T-cell (primary cell): ENCODE results near the gene IFITM10. TPM values are rescaled to one million over a fixed set of nuclear protein-coding genes. Genes with fewer than 3 reads are reported as not detected.
"Not testable (repeated sequence)": the region's sequence is repeated elsewhere in the genome, so short reads cannot be mapped to it uniquely, and the experiment has no call there.

Experiments used
- ATAC-seq, 4 experiments: fragments of 200-7000 bp in 3 of 4; fragments of 150-1000 bp in 1 of 4; cut with Tn5 transposase; replicated peaks in 1 of 4; 1 replicate in 3 of 4; 2 replicates in 1 of 4; pipeline ENCODE4 v1.10.0; 2021; ENCODE audit warnings: moderate library complexity in 3 of 4, mild to moderate bottlenecking in 2 of 4, moderate number of reproducible peaks in 1 of 4
- CTCF ChIA-PET, 2 donors: fragments of 300-600 bp; sonication (Branson Sonifier 250); formaldehyde crosslinking; loops; one replicate each; lab custom pipeline; 2022; ENCODE audit warnings: antibody characterized with exemption in 2 of 2; lab: Charles Lee
- POLR2A ChIA-PET, 2 donors: fragments of 300-600 bp; sonication (Branson Sonifier 250); formaldehyde crosslinking; loops; one replicate each; lab custom pipeline; 2022; ENCODE audit warnings: antibody characterized with exemption in 2 of 2; lab: Charles Lee
- DNase-seq, 35 experiments: peaks; one replicate each; pipeline versions ENCODE4 v3.0.0 to v3.0.0-alpha.2; 2013 to 2023
- H3K27ac ChIP-seq: one replicate; pipeline ENCODE4 v1.5.1; 2013; ENCODE audit warnings: low read length
- H3K27me3 ChIP-seq, 2 experiments: replicated peaks in 1 of 2; 1 replicate in 1 of 2; 2 replicates in 1 of 2; pipeline versions ENCODE4 v1.6.1 to v1.7.0; 2013; ENCODE audit warnings: low read length in 1 of 2, mixed read lengths in 1 of 2; ENCODE audit not compliant: control insufficient read depth in 2 of 2, insufficient read depth in 2 of 2; ENCODE audit errors: extremely low read depth in 1 of 2
- H3K36me3 ChIP-seq, 2 donors: 1 replicate in 1 of 2; 2 replicates in 1 of 2; pipeline versions ENCODE4 v1.6.1 to v1.7.0; 2013; ENCODE audit warnings: low read length in 1 of 2; ENCODE audit not compliant: control insufficient read depth in 2 of 2, insufficient read depth in 1 of 2; ENCODE audit errors: extremely low read depth in 1 of 2
- H3K4me1 ChIP-seq, 2 experiments: 1 replicate in 1 of 2; 2 replicates in 1 of 2; pipeline versions ENCODE4 v1.6.1 to v1.7.0; 2013; ENCODE audit warnings: low read length in 2 of 2, mixed read lengths in 1 of 2; ENCODE audit not compliant: insufficient read depth in 2 of 2, control insufficient read depth in 1 of 2; ENCODE audit errors: extremely low read depth in 1 of 2
- H3K4me3 ChIP-seq, 2 donors: 1 replicate in 1 of 2; 2 replicates in 1 of 2; pipeline versions ENCODE4 v1.5.1 to v1.7.0; 2013; ENCODE audit warnings: mild to moderate bottlenecking in 2 of 2, low read length in 1 of 2, moderate library complexity in 1 of 2; ENCODE audit not compliant: control insufficient read depth in 1 of 2; ENCODE audit errors: extremely low read depth in 1 of 2
- H3K9me3 ChIP-seq: 2 replicates; pipeline ENCODE4 v1.7.0; 2013
- H3K27ac Mint-ChIP-seq, 2 donors: one replicate each; pipeline ENCODE4 v1.8.0; 2020 to 2021; ENCODE audit warnings: mild to moderate bottlenecking in 2 of 2, mixed read lengths in 2 of 2
- H3K27me3 Mint-ChIP-seq, 2 donors: one replicate each; pipeline ENCODE4 v1.8.0; 2021 to 2022; ENCODE audit warnings: mixed read lengths in 2 of 2
- H3K36me3 Mint-ChIP-seq: one replicate; pipeline ENCODE4 v1.8.0; 2021; ENCODE audit warnings: mixed read lengths
- H3K4me1 Mint-ChIP-seq, 3 donors: one replicate each; pipeline ENCODE4 v1.8.0; 2020 to 2022; ENCODE audit warnings: mixed read lengths in 3 of 3, mild to moderate bottlenecking in 1 of 3
- H3K4me3 Mint-ChIP-seq, 3 donors: one replicate each; pipeline ENCODE4 v1.8.0; 2020 to 2022; ENCODE audit warnings: mild to moderate bottlenecking in 3 of 3, mixed read lengths in 3 of 3, moderate library complexity in 3 of 3
- H3K9me3 Mint-ChIP-seq, 3 donors: one replicate each; pipeline ENCODE4 v1.8.0; 2020 to 2022; ENCODE audit warnings: mixed read lengths in 3 of 3
- WGBS: methylation state at CpG from one replicate; pipeline ENCODE4 v1.1.5; 2013; ENCODE audit warnings: missing lambda C conversion rate; ENCODE audit not compliant: insufficient coverage; 5-methylcytosine and 5-hydroxymethylcytosine counted together
- total RNA-seq, 35 experiments: library from RNA in 6 of 35; stranded (reverse) in 6 of 35; fragments of 120-200 nt in 1 of 35; gene quantifications; one replicate each; pipeline versions ENCODE4 v1.2.1 to v1.2.4 and lab custom pipeline; 2013 to 2026

IFITM10 gene
- total RNA-seq, 5 donors from 2014 or later (not counting 1 experiment from before 2014, with no cell fraction given), result 0.72 to 4.2 (median 1.8) TPM

DNA sequence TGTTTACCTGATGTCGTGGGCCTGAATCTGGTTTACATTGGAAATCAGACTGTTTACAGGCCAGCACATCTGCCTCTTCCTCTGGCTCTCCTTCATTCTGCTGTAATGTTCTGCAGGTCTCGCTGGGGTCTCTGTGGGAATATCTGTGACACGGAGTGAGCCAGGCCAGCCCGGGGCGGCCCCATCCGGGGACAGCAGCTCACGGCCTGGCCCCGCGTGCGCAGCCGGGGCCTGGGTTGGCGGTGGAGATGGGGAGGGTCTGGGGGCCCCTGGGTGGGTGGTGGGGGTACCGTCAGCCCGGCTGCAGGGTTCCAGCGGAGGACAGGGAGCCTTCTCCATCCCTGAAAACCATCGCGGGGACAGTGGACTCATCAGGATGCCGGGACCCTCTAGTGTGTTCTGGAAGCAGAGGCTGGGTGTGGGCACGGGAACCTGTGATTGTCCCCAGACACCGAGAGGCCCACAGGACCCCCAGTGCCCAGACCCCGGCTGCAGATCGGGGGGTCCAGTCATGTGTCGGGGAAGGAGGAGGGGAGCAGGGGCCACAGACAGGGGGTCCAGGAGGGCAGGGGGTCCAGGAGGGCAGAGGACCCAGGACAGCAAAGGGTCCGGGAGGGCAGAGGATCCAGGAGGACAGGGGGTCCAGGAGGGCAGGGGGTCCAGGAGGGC, 66.4 kb downstream of the IFITM10 start:
- CTCF ChIA-PET, H3K9me3 Mint-ChIP-seq, H3K27ac ChIP-seq, H3K4me3 ChIP-seq, H3K4me3 Mint-ChIP-seq, H3K9me3 ChIP-seq, H3K4me1 ChIP-seq, H3K4me1 Mint-ChIP-seq, DNase-seq, H3K36me3 ChIP-seq, POLR2A ChIA-PET, H3K36me3 Mint-ChIP-seq, H3K27ac Mint-ChIP-seq, ATAC-seq: not testable (repeated sequence)
- H3K27me3 ChIP-seq, result peaks cover 0 to 26% of the 10 kb centered on the region in 2 experiments
- peaks cover 9 to 19% of the 10 kb centered on the region in 2 donors for H3K27me3 Mint-ChIP-seq
- no CpG with 5 or more reads among the region's 24 CpGs for WGBS

DNA sequence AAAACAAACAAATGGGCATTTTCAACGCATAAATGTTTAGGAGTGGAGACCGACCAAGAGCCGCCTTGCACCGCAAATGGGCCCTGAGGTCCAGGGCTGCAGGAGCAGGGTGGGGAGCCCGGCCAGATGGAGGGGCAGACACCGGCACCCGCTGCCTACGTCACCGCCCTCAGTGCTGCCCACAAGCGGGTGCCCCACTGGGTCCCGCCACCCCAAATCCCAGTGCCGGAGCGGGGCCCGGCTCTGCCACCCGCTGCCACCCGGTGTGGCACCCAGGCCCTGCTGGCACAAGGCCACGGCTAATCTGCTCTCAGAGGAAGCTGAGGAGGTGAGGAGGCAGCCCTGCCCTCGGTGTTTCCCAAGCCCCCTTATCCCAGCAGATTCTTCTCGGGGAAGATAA, 67.2 kb downstream of the IFITM10 start:
- H3K4me3 Mint-ChIP-seq, ATAC-seq, H3K27ac ChIP-seq, POLR2A ChIA-PET, H3K9me3 Mint-ChIP-seq, H3K4me1 Mint-ChIP-seq, H3K36me3 ChIP-seq, H3K4me3 ChIP-seq, H3K4me1 ChIP-seq, H3K27ac Mint-ChIP-seq, H3K36me3 Mint-ChIP-seq, H3K9me3 ChIP-seq, DNase-seq: not testable (repeated sequence)
- H3K27me3 Mint-ChIP-seq, result peaks cover 3 to 18% of the 10 kb centered on the region in 2 donors
- CTCF ChIA-PET, result interaction anchor here in 1 of 2 donors (1.5 kb wide), 1 partner anchor 30 kb away, joined by 3 read pairs; no protein-coding TSS in a partner anchor
- peaks cover 0 to 28% of the 10 kb centered on the region in 2 experiments for H3K27me3 ChIP-seq
- 86% methylated on average over 7 of the region's 19 CpGs for WGBS

Other genes with a start within 250 kb of the IFITM10 start
- 10 to 100 TPM in 2 of 5 donors, 1 to 10 TPM in 3; 5.2 to 64.3 (median 8.7) TPM for gene DUSP8, start 178.3 kb downstream of the IFITM10 start, total RNA-seq
- not detected for gene KRTAP5-1, start 165.3 kb downstream of the IFITM10 start, total RNA-seq
- gene KRTAP5-2, start 152.3 kb downstream of the IFITM10 start, total RNA-seq, result not detected
- gene KRTAP5-3, start 142.1 kb downstream of the IFITM10 start, total RNA-seq, result not detected
- gene KRTAP5-4, start 128.5 kb downstream of the IFITM10 start, total RNA-seq, result not detected
- gene KRTAP5-5, start 120.8 kb downstream of the IFITM10 start, total RNA-seq, result not detected
- gene KRTAP5-6, start 53.4 kb downstream of the IFITM10 start, total RNA-seq, result not detected
- 100 to 1,000 TPM in 3 of 5 donors, 10 to 100 TPM in 2; 91.9 to 187 (median 163) TPM for gene CTSD, start 13.3 kb upstream of the IFITM10 start, total RNA-seq
- not detected for gene SYT8, start 84.4 kb upstream of the IFITM10 start, total RNA-seq
- gene TNNI2, start 88.4 kb upstream of the IFITM10 start, total RNA-seq, result under 1 TPM in 1 of 5 donors, not detected in 4; 0.39 TPM
- gene LSP1, start 102.5 kb upstream of the IFITM10 start, total RNA-seq, result 100 to 1,000 TPM; 286 to 514 (median 375) TPM
- under 1 TPM in 2 of 5 donors, not detected in 3; 0.10 to 0.12 TPM for gene PRR33, start 141.3 kb upstream of the IFITM10 start, total RNA-seq
- 10 to 100 TPM; 15.9 to 22.1 (median 18.2) TPM for gene TNNT3, start 169.1 kb upstream of the IFITM10 start, total RNA-seq
- gene MRPL23, start 196.7 kb upstream of the IFITM10 start, total RNA-seq, result 10 to 100 TPM; 34.5 to 58.8 (median 37.8) TPM
- gene H19, start 247.2 kb upstream of the IFITM10 start, total RNA-seq, result 1 to 10 TPM in 3 of 5 donors, not detected in 2; 1.7 to 2.3 (median 2.0) TPM